Spinal cord (tissue), 10 donors: Measurements from ENCODE around the gene CLDN18. TPM values are rescaled to one million over a fixed set of nuclear protein-coding genes. Genes with fewer than 3 reads are reported as not detected.

Experiments
- DNase-seq, 6 donors: peaks; one replicate each; pipeline versions ENCODE4 v3.0.0 to v3.0.0-alpha.2; 2013 to 2015; ENCODE audit warnings: low spot score in 6 of 6, low read depth in 4 of 6
- H3K27ac ChIP-seq: one replicate; pipeline ENCODE4 v1.5.1; 2013; ENCODE audit warnings: low read depth, low read length, control low read depth
- H3K27me3 ChIP-seq: one replicate; pipeline ENCODE4 v1.6.1; 2013; ENCODE audit warnings: low read length; ENCODE audit not compliant: control insufficient read depth, insufficient read depth
- H3K36me3 ChIP-seq: one replicate; pipeline ENCODE4 v1.6.1; 2013; ENCODE audit warnings: low read length; ENCODE audit not compliant: control insufficient read depth, insufficient read depth
- H3K4me1 ChIP-seq: one replicate; pipeline ENCODE4 v1.6.1; 2013; ENCODE audit warnings: low read length; ENCODE audit not compliant: control insufficient read depth, insufficient read depth
- H3K4me3 ChIP-seq: one replicate; pipeline ENCODE4 v1.5.1; 2013; ENCODE audit warnings: low read depth, low read length, control low read depth
- H3K9me3 ChIP-seq: one replicate; pipeline ENCODE4 v1.6.1; 2013; ENCODE audit warnings: low read length; ENCODE audit not compliant: control insufficient read depth, insufficient read depth
- WGBS: methylation state at CpG from one replicate; pipeline ENCODE4 v1.1.5; 2013; ENCODE audit warnings: missing lambda C conversion rate; ENCODE audit not compliant: insufficient coverage; 5-methylcytosine and 5-hydroxymethylcytosine counted together
- polyA plus RNA-seq, 2 donors: library from polyadenylated mRNA; unstranded; fragments of 120-200 nt; gene quantifications; one replicate each; pipeline ENCODE4 v1.2.1, GENCODE V29; 2013; ENCODE audit not compliant: insufficient read length in 2 of 2
- total RNA-seq, 2 donors: library from RNA; depleted of rRNA in 1 of 2; stranded (reverse); fragments of 120-200 nt in 1 of 2; fragments of >200 nt in 1 of 2; gene quantifications; one replicate each; pipeline versions ENCODE4 v1.2.3 to v1.2.4, GENCODE V29; 2013 to 2014
- donor health status: healthy.

CLDN18 gene
- total and polyA plus RNA-seq, 4 donors: 0.20 to 1.3 (median 0.44) TPM; not detected in 1

GRCh38 chr3:138054057-138054456 is 44.1 kb downstream of the CLDN18 start:
- Histone ChIP-seq H3K4me1 (no peaks in the 10 kb centered on the region), H3K9me3 (no peaks in the 10 kb centered on the region), H3K27ac (no peak overlapping the region), H3K36me3 (peaks cover 4% of the 10 kb centered on the region), H3K4me3 (no peak overlapping the region), H3K27me3 (no peaks in the 10 kb centered on the region)
- WGBS: 100% methylated on average over 1 of the region's 1 CpG
- DNase-seq: no peak

GRCh38 chr3:138057384-138057783 is 47.4 kb downstream of the CLDN18 start:
- no CpG with 5 or more reads among the region's 3 CpGs for WGBS
- Histone ChIP-seq H3K9me3 (no peaks in the 10 kb centered on the region), H3K27me3 (no peaks in the 10 kb centered on the region), H3K4me3 (no peak overlapping the region), H3K27ac (no peak overlapping the region), H3K4me1 (no peaks in the 10 kb centered on the region), H3K36me3 (peaks cover 12% of the 10 kb centered on the region)
- no peak for DNase-seq

GRCh38 chr3:138059261-138059660 is 49.3 kb downstream of the CLDN18 start:
- H3K4me3 ChIP-seq: no peak overlapping the region
- H3K9me3 ChIP-seq: no peaks in the 10 kb centered on the region
- no peaks in the 10 kb centered on the region for H3K27me3 ChIP-seq
- H3K27ac ChIP-seq: no peak overlapping the region
- peak in 1 of 6 donors; percentile 56 for DNase-seq
- H3K36me3 ChIP-seq: peaks cover 26% of the 10 kb centered on the region
- no peaks in the 10 kb centered on the region for H3K4me1 ChIP-seq

- Histone ChIP-seq H3K4me3 (no peak overlapping the region), H3K4me1 (no peaks in the 10 kb centered on the region), H3K9me3 (no peaks in the 10 kb centered on the region), H3K27me3 (no peaks in the 10 kb centered on the region), H3K27ac (no peak overlapping the region), H3K36me3 (peaks cover 29% of the 10 kb centered on the region)
- no CpG with 5 or more reads among the region's 2 CpGs for WGBS
- no peak for DNase-seq
These were observed 50.8 kb downstream of the CLDN18 start for GRCh38 chr3:138060792-138061191.

GRCh38 chr3:138062037-138062436 is 52.1 kb downstream of the CLDN18 start:
- DNase-seq: no peak
- Histone ChIP-seq H3K36me3 (peaks cover 36% of the 10 kb centered on the region), H3K27me3 (no peaks in the 10 kb centered on the region), H3K4me1 (no peaks in the 10 kb centered on the region), H3K4me3 (no peak overlapping the region), H3K27ac (no peak overlapping the region), H3K9me3 (no peaks in the 10 kb centered on the region)
- WGBS: 100% methylated on average over 2 of the region's 2 CpGs

- H3K27ac ChIP-seq: no peak overlapping the region
- no peaks in the 10 kb centered on the region for H3K27me3 ChIP-seq
- WGBS: 60% methylated on average over 1 of the region's 1 CpG
- peaks cover 40% of the 10 kb centered on the region for H3K36me3 ChIP-seq
- no peaks in the 10 kb centered on the region for H3K4me1 ChIP-seq
- H3K4me3 ChIP-seq: no peak overlapping the region
- H3K9me3 ChIP-seq: no peaks in the 10 kb centered on the region
- DNase-seq: no peak
These were observed 52.7 kb downstream of the CLDN18 start for GRCh38 chr3:138062626-138063025.

- H3K9me3 ChIP-seq: no peaks in the 10 kb centered on the region
- no peaks in the 10 kb centered on the region for H3K27me3 ChIP-seq
- no peak for DNase-seq
- no peak overlapping the region for H3K27ac ChIP-seq
- H3K36me3 ChIP-seq: peaks cover 46% of the 10 kb centered on the region
- 64% methylated on average over 3 of the region's 4 CpGs for WGBS
- H3K4me1 ChIP-seq: no peaks in the 10 kb centered on the region
- no peak overlapping the region for H3K4me3 ChIP-seq
These were observed 53.5 kb downstream of the CLDN18 start for GRCh38 chr3:138063416-138063815.

GRCh38 chr3:138065949-138066348 is 56.0 kb downstream of the CLDN18 start:
- H3K4me1 ChIP-seq: no peaks in the 10 kb centered on the region
- H3K36me3 ChIP-seq: peaks cover 48% of the 10 kb centered on the region
- H3K27ac ChIP-seq: no peak overlapping the region
- no peak overlapping the region for H3K4me3 ChIP-seq
- H3K9me3 ChIP-seq: no peaks in the 10 kb centered on the region
- WGBS: no CpG with 5 or more reads among the region's 2 CpGs
- H3K27me3 ChIP-seq: no peaks in the 10 kb centered on the region
- no peak for DNase-seq

GRCh38 chr3:138066383-138066782 is 56.4 kb downstream of the CLDN18 start:
- Histone ChIP-seq H3K27me3 (no peaks in the 10 kb centered on the region), H3K36me3 (peaks cover 47% of the 10 kb centered on the region), H3K4me3 (no peak overlapping the region), H3K4me1 (no peaks in the 10 kb centered on the region), H3K9me3 (no peaks in the 10 kb centered on the region), H3K27ac (no peak overlapping the region)
- 85% methylated on average over 5 of the region's 8 CpGs for WGBS
- no peak for DNase-seq

GRCh38 chr3:138066972-138067371 is 57.0 kb downstream of the CLDN18 start:
- Histone ChIP-seq H3K27ac (no peak overlapping the region), H3K4me3 (no peak overlapping the region), H3K4me1 (no peaks in the 10 kb centered on the region), H3K27me3 (no peaks in the 10 kb centered on the region), H3K36me3 (peaks cover 49% of the 10 kb centered on the region), H3K9me3 (no peaks in the 10 kb centered on the region)
- 100% methylated on average over 1 of the region's 3 CpGs for WGBS
- DNase-seq: no peak
